Progenitor cell of endocrine pancreas (in vitro differentiated cells): Measurements from ENCODE around the gene ROR2. TPM values are rescaled to one million over a fixed set of nuclear protein-coding genes. Genes with fewer than 3 reads are reported as not detected.

ENCODE experiments used
- DNase-seq: peaks from one replicate; pipeline ENCODE4 v3.0.0; 2021; ENCODE audit warnings: low spot score; ENCODE audit not compliant: unreplicated experiment
- H3K27ac Mint-ChIP-seq: 2 replicates; pipeline ENCODE4 v1.8.0; 2021; ENCODE audit warnings: mild to moderate bottlenecking, moderate library complexity, mixed read lengths
- H3K27me3 Mint-ChIP-seq: 2 replicates; pipeline ENCODE4 v1.8.0; 2021; ENCODE audit warnings: mixed read lengths
- H3K36me3 Mint-ChIP-seq: 2 replicates; pipeline ENCODE4 v1.8.0; 2022; ENCODE audit warnings: mixed read lengths; ENCODE audit not compliant: insufficient read depth
- H3K4me1 Mint-ChIP-seq: 2 replicates; pipeline ENCODE4 v1.8.0; 2021; ENCODE audit warnings: low read depth, mixed read lengths
- H3K4me3 Mint-ChIP-seq: 2 replicates; pipeline ENCODE4 v1.8.0; 2021; ENCODE audit warnings: low read depth, mild to moderate bottlenecking, moderate library complexity, mixed read lengths
- H3K9me3 Mint-ChIP-seq: 2 replicates; pipeline ENCODE4 v1.8.0; 2021; ENCODE audit warnings: low read depth, mixed read lengths
- CTCF ChIP-seq: fragments of 200-600 bp; sonication (generic); IDR thresholded peaks from one replicate; pipeline ENCODE4 v1.5.0; 2021; ENCODE audit warnings: antibody characterized with exemption, mild to moderate bottlenecking; ENCODE audit not compliant: unreplicated experiment
- total RNA-seq: library from RNA; stranded (reverse); gene quantifications from 2 replicates; pipeline ENCODE4 v1.2.1, GENCODE V29; 2021

ROR2 gene
- total RNA-seq, 1 donor from 2014 or later, result 23.6 TPM

GRCh38 chr9:91825866-91826265 is 124.2 kb downstream of the ROR2 start:
- no peak overlapping the region for H3K4me3 Mint-ChIP-seq
- no peak for TF ChIP-seq CTCF
- peaks cover 7% of the 10 kb centered on the region for H3K36me3 Mint-ChIP-seq
- peaks cover 4% of the 10 kb centered on the region for H3K9me3 Mint-ChIP-seq
- DNase-seq, result no peak
- H3K4me1 Mint-ChIP-seq, result peaks cover 2% of the 10 kb centered on the region
- no peaks in the 10 kb centered on the region for H3K27me3 Mint-ChIP-seq
- H3K27ac Mint-ChIP-seq, result no peak overlapping the region

GRCh38 chr9:91825422-91825821 is 124.6 kb downstream of the ROR2 start:
- H3K27ac Mint-ChIP-seq, result no peak overlapping the region
- no peak overlapping the region for H3K4me3 Mint-ChIP-seq
- DNase-seq, result no peak
- H3K9me3 Mint-ChIP-seq, result peaks cover 4% of the 10 kb centered on the region
- peaks cover 2% of the 10 kb centered on the region for H3K4me1 Mint-ChIP-seq
- peaks cover 7% of the 10 kb centered on the region for H3K36me3 Mint-ChIP-seq
- H3K27me3 Mint-ChIP-seq, result no peaks in the 10 kb centered on the region
- no peak for TF ChIP-seq CTCF

GRCh38 chr9:91824601-91825305 is 125.3 kb downstream of the ROR2 start:
- Mint-ChIP-seq H3K4me1 (no peaks in the 10 kb centered on the region), H3K36me3 (peaks cover 7% of the 10 kb centered on the region), H3K4me3 (no peak overlapping the region), H3K9me3 (peaks cover 4% of the 10 kb centered on the region), H3K27me3 (no peaks in the 10 kb centered on the region), H3K27ac (no peak overlapping the region)
- TF ChIP-seq CTCF, result no peak
- no peak for DNase-seq

GRCh38 chr9:91824151-91824550 is 125.9 kb downstream of the ROR2 start:
- no peak for DNase-seq
- Mint-ChIP-seq H3K36me3 (peaks cover 7% of the 10 kb centered on the region), H3K9me3 (peaks cover 4% of the 10 kb centered on the region), H3K4me3 (no peak overlapping the region), H3K27me3 (no peaks in the 10 kb centered on the region), H3K27ac (no peak overlapping the region), H3K4me1 (no peaks in the 10 kb centered on the region)
- TF ChIP-seq CTCF, result no peak

GRCh38 chr9:91820949-91821880 is 128.8 kb downstream of the ROR2 start:
- H3K27me3 Mint-ChIP-seq, result no peaks in the 10 kb centered on the region
- TF ChIP-seq CTCF, result no peak
- H3K9me3 Mint-ChIP-seq, result peaks cover 4% of the 10 kb centered on the region
- peaks cover 7% of the 10 kb centered on the region for H3K36me3 Mint-ChIP-seq
- no peak for DNase-seq
- H3K4me1 Mint-ChIP-seq, result peaks cover 13% of the 10 kb centered on the region
- H3K4me3 Mint-ChIP-seq, result no peak overlapping the region
- H3K27ac Mint-ChIP-seq, result no peak overlapping the region
